Measurements from ENCODE around the gene PLCXD3.
"Not testable (repeated sequence)": the region's sequence is repeated elsewhere in the genome, so short reads cannot be mapped to it uniquely, and the experiment has no call there.

Gene PLCXD3

DNA sequence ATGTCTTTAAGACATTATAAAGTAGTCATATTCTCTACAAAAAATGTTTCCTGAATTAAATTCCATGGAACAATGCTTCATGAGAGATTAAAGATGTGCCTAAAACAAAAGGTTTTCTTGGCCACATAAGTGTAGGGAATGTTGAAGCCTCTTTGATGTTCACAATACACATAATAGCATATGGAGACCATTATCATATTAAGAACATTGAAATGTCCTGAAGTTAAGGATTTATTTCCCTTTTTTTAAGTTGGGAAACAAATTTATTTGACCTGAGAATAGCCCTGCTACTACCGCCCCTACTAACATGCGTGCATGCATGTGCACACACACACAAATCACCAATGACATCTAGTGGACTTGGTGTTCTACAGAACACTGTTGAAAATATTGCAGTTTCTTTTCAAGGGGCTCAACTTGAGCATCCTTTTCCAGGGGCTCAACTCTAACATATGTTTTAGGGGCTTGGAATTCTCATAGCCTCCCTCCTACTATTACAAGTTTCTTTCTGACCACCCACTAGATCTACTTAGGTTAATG lies 172.2 kb downstream of the PLCXD3 start:
- no peak for DNase-seq

DNA sequence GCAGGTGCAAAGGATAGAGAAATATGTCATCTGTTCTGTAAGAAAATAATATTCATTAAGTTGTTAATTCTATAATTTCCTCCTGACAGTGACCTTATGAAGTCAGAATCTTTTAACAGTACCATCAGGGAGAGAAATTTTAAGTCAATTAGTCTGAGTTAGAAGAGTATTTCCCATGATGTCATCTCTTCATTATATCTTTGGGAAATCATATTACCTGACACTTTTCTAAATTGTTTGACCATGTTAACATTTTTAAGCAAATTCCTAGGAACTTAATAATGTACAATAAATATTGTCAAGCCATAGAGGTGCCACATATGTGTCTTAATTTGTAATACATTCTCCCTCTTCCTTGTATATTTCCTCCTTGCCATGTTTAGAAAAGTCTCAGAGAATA lies 172.7 kb downstream of the PLCXD3 start:
- DNase-seq = no peak

DNA sequence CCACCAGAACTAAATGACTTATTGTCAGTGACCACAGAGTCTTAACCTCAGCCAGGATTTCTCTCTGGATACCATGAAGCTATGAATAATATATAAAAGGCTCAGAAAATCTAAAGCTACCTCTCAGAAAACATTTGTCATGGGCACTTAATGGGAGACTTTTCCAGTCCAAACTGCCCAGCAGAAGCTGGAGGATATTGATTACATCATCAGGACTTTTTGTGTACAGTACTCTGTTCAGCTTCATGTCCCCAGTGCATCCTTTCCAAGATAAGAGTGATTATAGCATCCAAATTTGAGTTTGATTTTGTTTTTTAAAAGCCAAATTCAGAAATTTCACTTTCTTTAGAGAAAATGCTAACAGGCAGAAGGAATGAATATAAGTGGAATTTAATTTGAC lies 173.2 kb downstream of the PLCXD3 start:
- no peak for DNase-seq

DNA sequence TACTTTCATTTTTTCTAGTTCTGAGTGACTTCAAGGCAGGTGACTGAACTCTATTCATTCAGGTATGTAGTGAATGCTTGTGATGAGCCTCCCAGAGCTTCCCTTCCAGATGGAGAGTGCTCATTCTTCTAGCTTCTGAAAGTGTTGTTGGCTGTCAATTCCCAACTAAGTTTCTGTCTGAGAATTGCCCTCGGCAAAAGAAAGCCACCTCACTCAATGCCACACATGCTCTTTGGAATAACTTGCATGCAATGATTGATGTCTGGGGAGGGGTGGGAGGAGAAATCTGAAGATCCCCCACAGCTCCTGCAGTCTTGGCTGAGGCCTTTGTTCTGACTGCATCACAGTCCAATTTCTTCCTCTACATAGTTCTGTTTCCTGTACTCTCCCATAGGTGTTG lies 173.9 kb downstream of the PLCXD3 start:
- no peak for DNase-seq

DNA sequence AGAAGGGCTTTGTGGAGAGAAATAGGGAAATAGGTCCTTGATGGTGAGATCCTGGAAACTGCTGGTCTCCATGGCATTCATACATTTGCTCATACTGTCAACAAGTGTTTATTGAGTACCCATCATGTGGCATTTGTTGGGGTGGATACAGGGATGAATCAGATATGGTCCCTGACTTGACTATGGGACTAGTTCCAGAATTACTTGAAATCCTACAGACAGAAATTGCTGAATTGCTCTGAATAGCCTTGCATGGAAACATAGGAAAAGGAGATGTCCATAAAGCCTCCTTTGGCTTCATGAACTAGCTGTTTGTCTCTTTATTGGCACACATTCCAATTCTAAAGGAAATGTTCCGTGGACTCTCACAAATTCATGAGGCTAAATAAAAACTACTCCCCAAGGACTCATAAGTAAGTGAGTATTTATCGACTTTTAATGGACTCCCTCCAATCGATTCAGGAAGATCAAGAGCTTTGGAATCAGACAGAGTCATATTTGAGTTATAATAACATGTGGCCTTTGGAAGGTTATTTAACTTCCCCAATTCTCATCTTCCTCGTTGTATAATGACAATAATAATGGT lies 174.7 kb downstream of the PLCXD3 start:
- no peak for DNase-seq

GRCh38 chr5:41334758-41335157 lies 175.6 kb downstream of the PLCXD3 start:
- DNase-seq = no peak

DNA sequence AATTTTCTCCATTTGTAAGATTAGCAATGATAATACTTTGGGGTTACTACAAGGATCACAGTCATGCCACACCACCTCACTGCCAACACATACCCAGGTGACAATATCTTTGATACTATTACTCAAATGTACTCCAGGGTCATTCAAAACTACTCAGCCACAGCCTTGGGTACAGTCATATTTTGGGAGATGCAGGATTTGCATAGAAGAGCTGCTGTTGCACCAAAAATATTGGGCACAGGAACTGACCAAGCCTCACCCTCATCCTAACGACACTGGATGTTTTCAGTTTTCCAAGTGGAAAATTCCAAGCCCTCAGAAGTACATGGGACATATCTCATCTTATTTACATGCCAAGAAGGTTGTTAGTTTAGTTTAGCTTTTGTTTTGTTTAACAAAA lies 176.2 kb downstream of the PLCXD3 start:
- no peak for DNase-seq

DNA sequence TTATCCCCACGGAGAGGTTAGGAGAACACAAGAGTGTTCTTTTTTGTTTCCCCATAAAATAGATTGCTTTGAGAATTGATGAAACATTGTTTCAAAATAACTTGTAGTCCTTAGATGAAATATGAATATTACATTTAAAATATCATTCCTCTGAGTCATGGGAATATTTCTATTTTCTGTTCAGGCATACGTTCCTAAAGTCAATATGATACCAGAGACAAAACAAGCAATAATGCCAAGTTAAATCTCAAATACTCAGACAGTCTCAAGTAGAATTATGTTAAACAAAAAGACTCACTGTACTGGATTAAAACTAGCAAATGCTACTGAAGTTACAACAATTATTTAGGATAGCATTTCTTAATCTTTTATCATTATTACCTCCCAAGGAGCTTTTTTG lies 185.3 kb downstream of the PLCXD3 start:
- no peak for DNase-seq

- not testable (repeated sequence) for DNase-seq
These were observed 187.6 kb downstream of the PLCXD3 start for GRCh38 chr5:41322826-41323225.

GRCh38 chr5:41312478-41313060 lies 197.8 kb downstream of the PLCXD3 start:
- no peak for DNase-seq

DNA sequence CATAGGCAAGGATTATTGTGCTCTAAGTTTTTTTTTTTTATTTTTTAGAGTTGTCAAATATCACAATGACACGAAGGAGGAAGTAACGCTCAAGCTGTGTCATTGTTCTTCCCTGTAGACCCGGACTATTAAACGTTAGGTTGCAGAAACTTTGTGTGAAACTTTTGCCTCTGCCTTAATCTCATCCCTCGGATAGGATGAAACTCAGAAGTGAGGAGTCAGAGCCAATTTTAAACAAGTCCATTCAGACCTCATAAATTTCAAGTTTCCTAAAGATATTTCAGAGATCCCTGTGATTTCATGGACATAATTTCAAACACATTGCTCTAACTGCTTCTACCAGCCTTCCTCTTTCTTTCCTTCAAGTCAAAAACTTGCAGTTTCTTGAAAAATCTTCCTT lies 198.3 kb downstream of the PLCXD3 start:
- DNase-seq = no peak

DNA sequence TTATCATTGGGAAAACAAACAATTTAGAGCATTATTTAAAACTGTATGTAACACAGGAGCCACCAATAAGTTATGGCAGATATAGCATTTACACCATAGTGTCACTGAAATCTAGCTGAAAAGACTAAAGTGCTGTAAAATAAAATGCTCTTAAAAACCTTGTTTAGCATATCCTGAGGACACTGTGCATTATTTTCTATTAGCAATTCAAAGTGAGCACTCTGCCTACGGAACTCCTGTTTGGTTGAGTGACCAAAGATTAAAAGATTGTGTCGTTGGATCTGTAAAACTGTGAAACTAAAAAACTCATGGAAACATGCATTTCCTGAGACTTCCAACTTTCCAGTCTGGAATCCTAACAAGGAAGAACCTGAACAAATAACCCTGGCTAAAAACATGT lies 201.1 kb downstream of the PLCXD3 start:
- DNase-seq = no peak

DNA sequence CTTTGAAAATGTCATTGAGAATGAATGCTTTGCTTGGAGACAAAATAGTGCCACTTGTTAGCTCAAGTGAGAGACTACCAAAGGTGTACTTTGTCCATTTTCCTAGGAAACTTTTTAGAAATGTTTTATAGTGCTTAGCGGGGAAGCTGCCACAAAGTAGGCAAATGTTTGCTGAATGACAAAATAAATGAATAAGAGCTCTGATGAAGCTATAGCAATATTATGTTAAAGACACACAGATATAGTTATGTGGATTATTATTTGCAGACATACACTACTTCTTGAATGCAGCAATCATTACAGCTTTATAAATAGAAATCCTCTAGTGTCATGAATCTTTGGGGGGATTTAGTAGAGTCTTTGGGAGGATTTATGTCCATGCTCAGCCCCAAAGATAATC lies 204.4 kb downstream of the PLCXD3 start:
- DNase-seq = no peak

GRCh38 chr5:41305056-41305455 lies 205.3 kb downstream of the PLCXD3 start:
- DNase-seq = no peak

DNA sequence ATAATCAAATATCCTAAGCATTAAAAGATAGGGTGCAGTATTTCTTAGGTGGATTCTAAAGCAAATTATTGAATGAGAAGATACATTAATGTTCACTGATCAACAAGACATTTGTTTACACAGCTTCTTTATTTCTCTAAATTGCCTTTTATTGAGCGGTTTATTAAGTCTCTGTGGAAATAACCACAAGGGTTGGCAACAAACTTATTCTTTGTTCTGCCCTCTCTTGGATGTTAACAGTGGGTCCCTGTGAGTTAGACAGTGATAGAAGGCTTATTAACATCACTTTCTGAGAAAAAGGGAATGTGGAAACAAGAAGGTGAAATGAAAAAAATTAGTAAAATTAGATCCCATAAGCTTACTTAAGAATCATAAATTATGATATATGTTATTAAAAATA lies 214.3 kb downstream of the PLCXD3 start:
- no peak for DNase-seq

GRCh38 chr5:41291323-41291722 lies 219.1 kb downstream of the PLCXD3 start:
- DNase-seq = no peak

GRCh38 chr5:41290810-41291209 lies 219.6 kb downstream of the PLCXD3 start:
- DNase-seq = no peak

- no peak for DNase-seq
These were observed 220.4 kb downstream of the PLCXD3 start for GRCh38 chr5:41289970-41290464.

- DNase-seq = no peak
These were observed 223.7 kb downstream of the PLCXD3 start for GRCh38 chr5:41286696-41287095.

GRCh38 chr5:41286165-41286564 lies 224.2 kb downstream of the PLCXD3 start:
- no peak for DNase-seq

GRCh38 chr5:41284938-41285337 lies 225.5 kb downstream of the PLCXD3 start:
- DNase-seq = no peak

- no peak for DNase-seq
These were observed 229.1 kb downstream of the PLCXD3 start for GRCh38 chr5:41281215-41281810.

DNA sequence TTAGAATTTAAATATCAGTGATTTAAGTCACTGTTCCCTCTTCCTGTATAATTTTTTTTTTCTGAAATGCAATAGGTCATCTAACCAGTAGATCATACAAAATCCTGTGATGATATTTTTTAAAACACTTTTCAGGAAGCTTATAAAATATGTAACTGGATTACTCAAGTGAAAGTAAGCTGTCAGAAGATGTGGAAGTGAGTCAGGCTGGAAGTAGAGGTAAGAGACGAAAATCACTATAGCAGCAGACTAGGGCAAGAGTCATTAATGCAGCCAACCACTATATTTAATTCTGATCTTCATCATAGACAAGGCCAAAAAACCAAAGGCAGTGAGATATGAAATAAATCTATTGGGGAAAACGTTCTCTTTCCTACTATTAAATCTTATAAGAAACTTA lies 231.4 kb downstream of the PLCXD3 start:
- DNase-seq = no peak
